Cortex of kidney (tissue), 1 donor: ENCODE results near the gene ALOX15B.
"Not testable (repeated sequence)": the region's sequence is repeated elsewhere in the genome, so short reads cannot be mapped to it uniquely, and the experiment has no call there.

Source experiments
- DNase-seq: peaks from one replicate; lab custom pipeline; 2025; lab: John Stamatoyannopoulos, UW

ALOX15B gene

DNA sequence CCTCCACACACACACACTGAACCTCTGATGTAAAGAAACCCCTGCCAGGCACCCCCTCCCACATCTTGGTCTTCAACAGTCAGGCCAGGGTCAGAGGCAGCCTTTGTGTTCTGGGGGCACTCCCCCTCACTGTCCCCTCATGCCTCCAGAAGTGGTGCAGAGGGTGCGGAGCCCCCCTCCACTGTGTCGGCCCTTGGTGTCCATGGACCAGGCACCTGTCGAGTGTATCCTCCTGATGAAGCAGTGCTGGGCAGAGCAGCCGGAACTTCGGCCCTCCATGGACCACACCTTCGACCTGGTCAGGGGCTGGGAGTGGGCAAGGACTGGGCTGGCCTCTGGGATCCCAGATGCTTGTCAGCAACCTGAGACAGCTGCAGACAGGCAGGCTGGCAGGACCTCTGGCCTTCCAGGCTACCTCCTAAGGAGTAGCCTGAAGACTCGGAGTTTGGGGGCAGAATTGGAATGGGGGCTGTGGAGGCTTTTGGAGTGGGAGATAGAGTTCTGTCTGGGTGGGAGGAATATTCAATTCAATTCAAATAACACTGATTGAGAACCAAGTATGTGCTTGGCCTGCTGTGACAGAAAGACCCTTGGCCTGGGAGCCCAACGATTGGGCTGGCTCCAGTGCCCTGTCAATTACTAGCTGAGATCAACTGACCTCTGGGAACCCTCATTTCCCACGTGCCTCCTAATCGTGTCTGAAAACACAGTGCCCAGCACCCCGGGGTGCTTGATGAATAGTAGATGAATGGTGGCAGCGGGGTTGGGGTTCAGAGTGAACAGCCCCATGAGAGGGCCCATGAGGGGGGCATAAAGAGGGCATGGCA, 24.9 kb upstream of the ALOX15B start:
- DNase-seq, result no peak

DNA sequence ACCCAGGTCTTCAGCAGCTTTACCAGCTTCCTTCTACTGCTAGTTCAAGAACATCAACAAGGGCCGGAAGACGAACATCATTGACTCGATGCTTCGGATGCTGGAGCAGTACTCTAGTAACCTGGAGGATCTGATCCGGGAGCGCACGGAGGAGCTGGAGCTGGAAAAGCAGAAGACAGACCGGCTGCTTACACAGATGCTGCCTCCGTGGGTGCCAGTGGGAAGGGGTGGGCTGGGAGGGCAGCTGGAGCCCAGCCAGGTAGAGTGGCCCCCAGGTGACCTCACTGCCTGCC, 24.4 kb upstream of the ALOX15B start:
- no peak for DNase-seq

DNA sequence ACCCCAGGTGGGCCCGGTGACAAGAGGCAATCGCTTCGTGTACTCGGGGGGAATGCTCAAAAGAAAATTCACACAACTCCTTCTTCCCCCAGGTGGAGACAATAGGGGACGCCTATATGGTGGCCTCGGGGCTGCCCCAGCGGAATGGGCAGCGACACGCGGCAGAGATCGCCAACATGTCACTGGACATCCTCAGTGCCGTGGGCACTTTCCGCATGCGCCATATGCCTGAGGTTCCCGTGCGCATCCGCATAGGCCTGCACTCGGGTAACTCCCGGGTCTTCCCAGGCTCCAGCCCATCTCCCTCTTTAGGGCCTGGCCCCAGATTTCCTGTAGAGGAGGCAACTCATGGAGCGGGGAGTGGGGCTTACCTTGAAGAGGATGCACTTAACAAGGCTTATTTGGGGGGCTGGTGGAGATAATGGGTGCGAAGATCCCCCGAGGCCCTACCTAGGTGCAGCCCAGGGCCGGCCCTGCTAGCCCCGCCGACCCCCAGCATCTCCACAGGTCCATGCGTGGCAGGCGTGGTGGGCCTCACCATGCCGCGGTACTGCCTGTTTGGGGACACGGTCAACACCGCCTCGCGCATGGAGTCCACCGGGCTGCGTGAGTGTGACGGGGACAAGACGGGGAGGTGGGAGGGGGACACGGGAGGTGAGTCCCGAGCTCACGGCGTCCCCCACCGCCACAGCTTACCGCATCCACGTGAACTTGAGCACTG, 23.5 kb upstream of the ALOX15B start:
- DNase-seq, result no peak

DNA sequence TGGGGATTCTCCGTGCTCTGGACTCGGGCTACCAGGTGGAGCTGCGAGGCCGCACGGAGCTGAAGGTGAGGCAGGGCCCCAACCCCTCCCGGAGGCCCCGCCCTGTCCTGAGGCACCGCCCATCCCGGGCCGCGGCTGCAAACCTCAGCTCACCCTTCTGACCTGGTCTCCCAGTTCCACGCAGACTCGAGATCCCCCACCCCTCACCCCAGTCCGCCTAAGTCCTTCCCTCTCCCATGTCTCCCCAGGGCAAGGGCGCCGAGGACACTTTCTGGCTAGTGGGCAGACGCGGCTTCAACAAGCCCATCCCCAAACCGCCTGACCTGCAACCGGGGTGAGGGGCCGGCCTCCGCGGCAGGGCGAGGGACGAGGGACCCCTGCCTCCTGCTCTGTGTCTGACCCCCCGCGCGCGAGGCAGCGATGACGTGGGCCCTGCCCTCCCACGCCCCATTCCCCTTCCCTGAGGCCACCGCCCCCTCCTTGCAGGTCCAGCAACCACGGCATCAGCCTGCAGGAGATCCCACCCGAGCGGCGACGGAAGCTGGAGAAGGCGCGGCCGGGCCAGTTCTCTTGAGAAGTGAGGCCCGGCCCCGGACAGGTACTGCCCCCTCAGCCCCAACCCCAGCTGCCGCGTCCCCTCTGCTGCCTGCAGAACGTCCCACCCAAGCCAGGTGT, 22.8 kb upstream of the ALOX15B start:
- DNase-seq, result no peak

DNA sequence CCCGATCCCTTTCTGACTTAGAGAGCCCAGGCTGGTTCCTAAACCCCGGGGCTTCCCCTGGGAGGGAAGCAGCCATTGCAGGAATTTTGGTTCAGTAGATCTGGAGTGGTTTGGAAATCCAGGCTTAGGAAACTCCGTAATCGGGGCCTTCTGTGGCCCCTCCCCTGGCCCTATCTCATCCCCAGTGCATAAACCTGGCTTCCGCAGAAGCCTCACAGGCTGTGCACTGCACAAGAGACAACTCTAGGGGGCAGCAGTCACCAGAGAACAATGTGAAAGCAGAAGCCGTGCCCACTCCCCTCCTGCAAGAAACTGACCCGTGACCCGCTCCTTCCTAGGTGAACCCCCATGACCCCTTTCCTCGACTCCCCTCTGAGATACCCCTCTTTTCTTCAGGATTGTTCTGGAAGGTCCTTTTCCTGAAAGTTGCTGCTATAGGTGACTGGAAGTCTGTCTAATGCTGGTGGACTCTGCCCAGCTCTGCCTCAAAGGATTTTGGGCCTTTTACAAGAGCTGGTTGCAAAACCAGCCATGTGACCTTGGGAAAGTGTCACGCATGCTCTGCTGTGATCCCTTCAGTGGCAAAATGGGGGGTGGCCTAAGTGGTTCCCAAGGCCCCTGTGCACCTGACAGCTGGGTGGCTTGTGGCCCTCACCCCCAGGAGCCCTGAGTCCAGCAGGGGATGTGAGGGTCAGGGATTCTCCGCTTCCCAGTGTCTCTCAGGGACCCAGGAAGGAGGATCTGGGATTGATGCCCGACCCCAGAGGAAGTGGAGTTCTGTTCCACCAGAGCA, 22.0 kb upstream of the ALOX15B start:
- DNase-seq, result no peak

DNA sequence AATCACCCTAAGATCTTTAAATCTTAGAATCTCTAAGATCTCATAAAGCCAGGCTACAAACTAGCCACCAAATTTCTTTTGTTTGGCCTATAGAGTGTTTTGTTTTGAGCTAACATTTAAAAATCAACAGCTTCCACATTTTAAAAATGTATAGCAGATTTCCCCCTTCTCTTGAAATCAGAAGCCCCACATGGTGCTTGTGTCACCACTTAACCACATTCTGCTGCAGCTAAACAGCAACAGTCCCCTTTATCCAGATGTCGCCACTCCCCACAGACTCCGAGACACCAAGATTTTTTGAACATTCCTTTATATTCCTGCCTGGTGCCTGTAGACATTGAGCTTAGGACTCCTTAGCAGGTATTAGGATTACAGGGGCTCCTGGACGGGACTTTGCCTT, 20.4 kb upstream of the ALOX15B start:
- DNase-seq, result no peak

DNA sequence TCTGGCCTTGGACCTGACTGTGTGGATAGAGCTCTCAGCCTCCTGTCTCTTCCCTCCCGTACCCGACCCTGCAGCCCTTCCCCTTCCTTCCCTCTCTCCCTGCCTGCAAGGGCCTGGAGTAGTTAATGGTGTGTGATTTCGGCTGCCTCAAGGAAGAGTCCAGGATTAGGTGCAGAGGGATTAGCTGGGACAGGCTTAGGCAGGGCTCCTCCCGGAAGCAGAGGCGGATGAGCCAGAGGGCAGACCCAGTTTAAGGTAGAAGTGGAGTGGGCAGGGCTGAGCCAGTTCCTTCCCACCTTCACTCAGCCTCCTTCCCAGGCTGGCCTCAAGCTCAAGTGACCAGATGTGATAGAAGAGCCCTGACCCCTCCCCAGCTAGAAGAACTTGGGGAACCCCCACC, 19.7 kb upstream of the ALOX15B start:
- no peak for DNase-seq

DNA sequence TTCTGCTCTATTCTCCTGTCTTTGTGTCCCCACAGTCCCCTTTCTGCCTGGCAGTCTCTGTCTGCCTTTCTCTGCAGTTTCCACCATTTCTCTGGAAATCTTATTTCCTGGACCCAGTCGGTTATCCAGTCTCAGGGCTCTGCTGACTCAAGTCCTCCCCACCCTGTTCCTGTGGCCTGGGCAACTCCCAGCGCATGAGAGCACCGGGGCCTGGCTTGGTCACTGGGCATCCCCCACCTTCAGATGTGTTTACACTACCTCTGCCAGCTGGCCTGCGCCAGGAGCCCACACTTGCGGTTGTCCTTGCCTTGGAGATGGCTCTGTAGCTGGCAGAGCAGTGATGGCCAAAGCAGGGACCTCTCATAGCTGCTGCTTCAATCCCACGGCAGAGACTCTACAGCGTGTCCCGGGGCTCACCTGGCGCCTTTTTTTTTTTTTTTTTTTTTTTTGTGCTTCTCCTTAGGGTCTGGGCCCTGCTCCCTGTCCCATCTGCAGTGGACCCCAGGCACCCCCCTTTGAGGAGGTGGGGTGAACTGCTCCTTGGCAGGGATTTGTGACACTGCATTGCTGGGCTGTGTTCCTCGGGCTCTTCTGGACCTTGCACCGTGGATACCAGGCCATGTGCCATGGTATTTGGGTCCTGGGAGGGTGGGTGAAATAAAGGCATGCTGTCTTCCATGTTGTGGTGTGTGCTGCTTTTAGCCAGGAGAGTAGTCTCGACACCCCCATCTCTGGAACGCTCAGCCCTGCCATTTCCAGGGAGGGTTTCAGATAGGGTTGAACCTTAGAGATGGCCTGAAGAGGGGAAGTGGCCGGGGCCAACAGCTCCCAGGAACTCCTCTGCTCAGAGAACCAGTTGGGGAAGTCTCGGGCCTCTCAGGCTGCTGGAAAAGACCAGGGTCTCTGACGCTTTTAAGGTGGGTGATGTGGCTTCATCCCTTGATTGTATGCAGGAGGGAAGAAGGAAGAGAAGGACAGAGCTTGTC, 18.9 kb upstream of the ALOX15B start:
- DNase-seq, result no peak

DNA sequence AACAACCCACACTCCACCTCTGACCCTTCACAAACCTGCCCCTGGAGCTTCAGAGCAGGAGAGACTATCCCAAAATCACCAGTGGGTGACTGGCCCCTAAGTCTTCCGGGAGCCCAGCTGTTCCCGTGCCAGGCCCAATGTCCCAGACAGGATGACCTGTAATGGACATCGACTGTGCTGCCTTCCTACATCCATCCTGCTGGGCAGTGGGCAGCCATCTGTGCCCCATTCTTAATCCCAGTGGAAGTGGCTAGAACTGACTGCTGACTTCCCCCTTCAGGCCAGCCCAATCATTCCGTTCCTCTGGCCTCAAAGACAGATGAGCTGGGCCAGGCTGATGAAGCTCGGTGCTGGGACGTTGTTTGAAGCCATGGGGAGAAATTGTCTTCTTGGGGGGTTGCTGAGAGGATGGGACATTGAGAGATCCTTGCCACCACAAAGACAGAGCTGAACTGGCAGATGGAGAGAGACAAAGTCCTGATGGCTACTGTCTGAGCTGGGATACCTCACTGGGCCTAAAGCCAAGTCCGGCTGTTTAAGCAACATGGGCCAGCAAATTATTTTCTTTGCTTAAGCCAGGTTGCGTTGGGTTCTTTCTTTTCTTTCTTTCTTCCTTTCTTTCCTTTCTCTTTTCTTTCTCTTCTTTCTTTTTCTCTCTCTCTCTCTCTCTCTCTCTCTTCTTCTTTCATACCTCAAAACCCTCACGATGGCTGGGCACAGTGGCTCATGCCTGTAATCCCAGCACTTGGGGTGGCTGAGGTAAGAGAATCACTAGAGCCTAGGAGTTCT, 17.9 kb upstream of the ALOX15B start:
- no peak for DNase-seq

DNA sequence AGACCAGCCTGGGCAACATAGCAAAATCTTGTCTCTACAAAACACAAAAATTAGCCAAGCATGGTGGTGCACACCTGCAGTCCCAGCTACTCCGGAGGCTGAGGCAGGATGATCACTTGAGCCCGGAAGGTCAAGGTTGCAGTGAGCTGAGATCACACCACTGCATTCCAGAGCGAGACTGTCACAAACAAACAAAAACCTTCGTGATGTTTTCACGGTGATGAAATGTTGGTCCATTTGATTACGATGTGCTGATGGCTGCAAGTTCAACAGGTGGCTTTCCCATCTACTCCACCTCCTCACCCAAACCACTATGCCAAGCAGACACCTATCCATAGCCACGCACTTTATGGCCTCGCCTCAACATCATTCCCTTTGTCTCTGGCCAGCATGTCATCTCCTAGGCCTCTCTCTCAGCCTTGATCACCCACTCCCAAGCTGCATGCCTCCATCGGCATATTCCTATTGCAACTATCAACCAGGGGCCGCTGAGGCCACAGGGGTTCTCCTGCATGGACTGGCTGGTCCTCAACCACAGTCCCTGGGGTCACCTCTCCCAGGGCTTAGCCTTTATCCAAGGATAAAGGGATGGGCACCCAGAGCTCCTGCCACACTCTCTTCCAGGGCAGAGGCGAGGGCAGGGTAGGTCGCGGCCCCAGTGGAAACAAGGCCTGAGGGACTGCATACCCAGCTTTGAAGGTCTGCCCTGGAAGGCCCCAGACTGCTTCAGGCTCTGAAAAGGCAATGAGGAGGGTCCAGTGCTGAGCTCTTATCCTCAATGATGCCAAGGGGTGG, 17.1 kb upstream of the ALOX15B start:
- DNase-seq, result no peak

DNA sequence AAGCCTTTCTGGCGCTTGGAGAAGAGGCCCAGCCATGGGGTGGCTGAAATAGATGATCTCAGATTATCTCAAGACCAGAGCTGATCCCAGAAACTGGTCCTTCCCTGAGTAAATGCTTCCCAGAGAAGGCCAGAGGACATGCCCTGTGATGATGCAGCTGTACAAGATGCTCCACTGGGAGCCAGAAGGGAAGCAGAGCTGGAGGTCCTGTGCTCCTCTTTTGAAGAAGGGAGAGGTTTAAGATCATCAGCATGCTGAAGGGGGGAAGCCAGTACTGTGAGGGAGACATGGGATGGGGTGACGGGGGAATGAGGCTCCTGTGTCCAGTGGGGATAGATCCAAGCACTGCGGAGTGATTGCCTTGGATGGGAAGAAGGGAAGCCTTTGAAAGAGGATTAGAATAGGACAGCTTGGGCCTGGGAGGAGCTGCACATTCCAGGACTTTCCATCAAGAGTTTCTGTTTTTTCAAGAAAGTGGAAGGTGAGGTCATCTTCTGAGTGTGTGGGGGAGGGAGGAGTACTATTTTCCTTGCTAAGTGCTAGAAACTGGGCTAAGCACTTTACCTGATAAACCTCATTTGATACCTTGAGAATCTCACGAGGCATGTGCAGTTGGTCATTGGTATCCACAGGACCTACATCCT, 16.4 kb upstream of the ALOX15B start:
- DNase-seq, result no peak

DNA sequence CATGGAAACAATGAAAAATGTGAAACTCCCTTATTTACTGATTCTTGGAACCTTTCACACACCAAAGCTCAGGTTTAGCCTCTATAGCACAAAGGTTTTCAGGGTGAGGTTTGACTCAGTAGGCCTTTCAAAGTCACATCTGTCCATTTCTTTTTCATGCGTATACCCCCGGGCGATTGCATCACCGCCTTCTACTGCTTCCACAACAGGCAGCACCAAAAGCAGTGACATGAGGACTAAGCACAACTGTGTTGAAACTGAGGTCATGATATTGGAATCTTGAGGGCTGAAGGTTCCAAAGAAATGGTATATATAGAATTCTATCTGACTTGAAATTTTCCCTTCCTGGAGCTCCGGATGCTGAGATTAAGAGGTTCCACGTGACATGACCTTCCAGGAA, 14.7 kb upstream of the ALOX15B start:
- DNase-seq, result not testable (repeated sequence)

DNA sequence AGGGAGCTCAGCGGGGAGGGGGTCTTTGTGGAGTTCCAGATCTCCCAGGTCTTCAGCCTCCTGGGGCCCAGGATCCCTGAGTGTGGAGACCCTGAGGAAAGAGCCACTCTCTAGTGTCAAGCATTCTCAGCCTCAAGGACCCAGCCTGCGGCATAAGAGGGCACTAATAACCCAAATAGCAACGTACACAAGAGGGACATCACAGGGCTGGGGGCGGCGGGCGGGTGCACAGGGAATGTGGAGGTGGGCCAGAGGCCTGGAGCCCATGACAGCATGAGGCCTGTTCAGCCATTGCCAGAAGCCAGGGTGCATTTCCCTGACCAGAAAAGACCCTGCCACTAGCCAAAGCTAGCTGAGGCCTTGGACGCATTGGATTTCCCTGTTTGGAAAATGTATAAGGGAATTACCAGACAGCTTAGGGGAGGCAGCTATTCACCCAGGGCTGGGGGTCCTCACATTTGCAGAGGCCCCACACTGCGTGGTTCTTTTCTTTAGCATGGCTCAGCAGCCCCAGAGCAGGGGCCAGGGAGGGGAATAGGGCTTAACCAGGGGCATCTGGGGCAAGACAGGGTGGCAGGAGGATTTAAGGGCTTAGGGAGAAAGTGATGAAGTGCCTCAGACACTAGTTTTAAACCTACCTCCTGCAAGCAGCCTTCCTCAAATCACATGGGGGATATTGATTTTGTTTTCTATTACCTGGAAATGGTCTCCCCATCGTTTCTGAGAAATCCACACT, 13.5 kb upstream of the ALOX15B start:
- DNase-seq, result no peak

DNA sequence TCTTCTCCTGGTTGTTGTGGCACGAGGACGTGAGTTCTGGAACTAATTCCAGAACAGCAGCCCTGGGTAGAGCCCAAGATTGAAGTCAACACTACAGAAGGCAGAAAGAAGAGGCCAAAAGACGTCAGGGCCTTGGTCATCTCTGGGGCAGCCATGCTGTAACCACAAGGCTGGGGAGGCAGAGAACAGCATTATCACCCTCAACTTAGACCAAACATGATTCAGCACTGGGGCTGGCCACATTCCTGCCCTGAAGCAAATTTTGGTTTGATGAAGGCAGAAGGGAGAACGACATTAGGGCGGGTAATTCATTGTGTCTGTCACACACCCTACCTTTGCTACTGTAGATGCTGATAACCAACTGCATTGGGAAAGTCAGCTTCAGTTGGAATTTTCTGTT, 9.7 kb upstream of the ALOX15B start:
- DNase-seq, result no peak

DNA sequence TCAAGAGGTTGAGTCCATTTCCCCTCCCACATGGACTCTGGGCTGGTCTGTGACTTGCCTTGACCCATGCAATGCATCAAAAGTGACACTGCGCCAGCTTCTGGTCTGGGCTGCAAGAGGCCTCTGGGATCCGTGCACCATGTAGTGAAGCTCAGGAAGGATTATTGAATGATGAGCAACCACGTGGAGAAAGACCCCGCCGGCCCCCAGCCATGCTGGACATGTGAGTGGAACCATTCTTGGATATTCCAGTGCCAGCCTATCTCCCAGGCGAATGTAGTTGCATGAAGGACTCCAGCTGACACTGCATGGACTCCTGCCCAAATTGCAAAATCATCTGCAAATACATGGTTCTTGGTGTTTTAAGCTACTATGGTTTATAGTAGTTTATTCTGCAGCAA, 7.6 kb upstream of the ALOX15B start:
- DNase-seq, result no peak

DNA sequence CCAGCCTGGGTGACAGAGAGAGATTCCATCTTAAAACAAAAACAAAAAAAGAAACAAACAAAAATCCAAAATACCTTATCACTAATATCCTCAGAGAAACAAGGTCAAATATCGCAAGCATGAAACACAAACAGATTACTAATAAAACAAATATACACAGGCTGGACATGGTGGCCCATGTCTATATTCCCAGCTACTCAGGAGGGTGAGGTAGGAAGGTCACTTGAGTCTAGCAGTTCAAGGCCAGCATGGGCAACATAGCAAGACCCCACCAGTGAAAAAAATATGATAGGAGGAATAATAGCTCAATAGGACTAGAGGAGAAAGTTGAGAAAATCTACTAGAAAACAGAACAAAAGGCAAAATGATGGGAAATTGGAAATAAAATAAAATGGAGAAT, 6.9 kb upstream of the ALOX15B start:
- DNase-seq, result no peak

DNA sequence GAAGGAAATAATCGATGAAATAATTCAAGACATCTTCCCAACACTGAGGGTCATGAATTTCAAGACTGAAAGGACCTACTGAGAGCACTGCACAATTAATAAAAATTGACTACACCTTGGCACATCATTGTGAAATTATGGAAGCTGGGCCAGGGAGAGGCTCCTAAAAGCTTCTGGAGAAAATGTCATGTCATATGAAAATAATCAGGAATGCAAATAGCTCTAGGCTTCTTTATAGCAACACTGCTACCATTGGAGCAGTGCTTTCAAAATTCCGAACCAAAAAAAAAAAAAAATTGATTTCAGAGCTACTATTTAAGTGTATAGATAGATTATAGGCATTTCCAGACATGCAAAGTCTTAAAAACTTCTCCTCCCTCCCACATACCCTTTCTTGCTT, 6.4 kb upstream of the ALOX15B start:
- DNase-seq, result no peak

DNA sequence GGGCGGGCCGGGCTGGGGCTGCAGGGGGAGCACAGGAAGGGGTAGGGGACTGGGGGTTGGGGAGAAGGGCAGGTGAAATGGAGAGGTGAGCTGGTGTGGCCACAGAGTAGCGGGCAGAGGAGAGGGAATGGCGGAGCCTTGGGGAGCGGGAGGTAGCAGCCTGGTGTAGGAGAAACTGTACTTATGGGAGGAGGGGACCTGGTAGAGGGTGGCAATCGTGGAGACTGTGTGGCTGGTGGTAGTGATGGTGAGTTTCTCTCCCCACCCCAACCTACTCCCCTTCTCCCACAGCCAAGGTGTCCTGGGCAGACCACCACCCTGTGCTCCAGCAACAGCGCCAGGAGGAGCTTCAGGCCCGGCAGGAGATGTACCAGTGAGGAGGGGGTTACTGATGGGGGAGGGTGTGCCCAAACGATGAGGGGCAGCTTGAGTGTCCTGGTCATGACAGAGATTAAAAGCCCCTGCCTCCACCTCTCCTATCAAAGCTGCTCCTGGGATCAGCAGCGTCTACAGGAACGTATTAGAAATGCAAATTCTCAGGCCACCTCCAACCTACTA, 831 bp downstream of the ALOX15B start:
- DNase-seq, result no peak
